ENCODE measurements around the gene FUBP1.
"Not testable (repeated sequence)": the region's sequence is repeated elsewhere in the genome, so short reads cannot be mapped to it uniquely, and the experiment has no call there.

Gene FUBP1

DNA sequence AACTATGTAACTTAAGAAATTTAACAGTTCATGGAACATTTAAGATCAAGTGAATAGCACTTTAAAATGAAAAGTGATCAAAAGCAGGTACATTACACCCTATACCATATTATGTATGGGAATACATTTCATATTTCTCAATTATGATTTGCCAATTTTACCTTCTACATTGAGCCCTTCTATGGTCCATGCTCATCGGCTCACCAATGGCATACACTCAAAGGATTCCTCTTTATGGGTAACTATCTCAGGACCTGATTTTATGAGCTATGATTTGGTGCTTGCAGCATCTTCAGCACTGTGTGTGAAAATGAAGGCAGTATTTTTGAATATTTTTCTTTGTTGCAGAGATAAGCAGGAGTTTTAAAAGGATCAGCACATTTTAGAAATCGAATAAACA, 33.5 kb downstream of the FUBP1 start:
- no peak for DNase-seq (ENCODE audit: low read depth)

DNA sequence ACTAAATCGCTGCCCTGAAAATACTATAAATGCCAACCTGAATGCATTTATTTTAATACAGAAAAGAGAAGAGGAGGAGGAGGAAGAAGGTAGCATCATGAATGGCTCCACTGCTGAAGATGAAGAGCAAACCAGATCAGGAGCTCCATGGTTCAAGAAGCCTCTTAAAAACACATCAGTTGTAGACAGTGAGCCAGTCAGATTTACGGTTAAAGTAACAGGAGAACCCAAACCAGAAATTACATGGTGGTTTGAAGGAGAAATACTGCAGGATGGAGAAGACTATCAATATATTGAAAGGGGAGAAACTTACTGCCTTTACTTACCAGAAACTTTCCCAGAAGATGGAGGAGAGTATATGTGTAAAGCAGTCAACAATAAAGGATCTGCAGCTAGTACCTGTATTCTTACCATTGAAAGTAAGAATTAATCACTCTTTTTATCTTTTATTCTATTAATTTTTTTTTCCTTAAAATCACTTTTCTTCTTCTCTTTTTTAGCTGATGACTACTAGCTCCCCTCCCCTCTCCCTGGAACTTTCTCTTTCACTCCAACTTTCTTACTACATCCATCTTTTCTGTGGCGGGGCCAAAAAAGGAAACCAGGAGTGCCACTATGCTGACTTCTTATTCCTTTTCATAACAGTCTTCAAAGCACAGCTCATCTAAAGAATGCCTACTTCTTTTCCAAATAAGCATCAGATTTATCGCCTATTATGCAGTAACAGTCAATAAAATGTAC, 36.3 kb downstream of the FUBP1 start:
- no peak for DNase-seq (ENCODE audit: low read depth)

DNA sequence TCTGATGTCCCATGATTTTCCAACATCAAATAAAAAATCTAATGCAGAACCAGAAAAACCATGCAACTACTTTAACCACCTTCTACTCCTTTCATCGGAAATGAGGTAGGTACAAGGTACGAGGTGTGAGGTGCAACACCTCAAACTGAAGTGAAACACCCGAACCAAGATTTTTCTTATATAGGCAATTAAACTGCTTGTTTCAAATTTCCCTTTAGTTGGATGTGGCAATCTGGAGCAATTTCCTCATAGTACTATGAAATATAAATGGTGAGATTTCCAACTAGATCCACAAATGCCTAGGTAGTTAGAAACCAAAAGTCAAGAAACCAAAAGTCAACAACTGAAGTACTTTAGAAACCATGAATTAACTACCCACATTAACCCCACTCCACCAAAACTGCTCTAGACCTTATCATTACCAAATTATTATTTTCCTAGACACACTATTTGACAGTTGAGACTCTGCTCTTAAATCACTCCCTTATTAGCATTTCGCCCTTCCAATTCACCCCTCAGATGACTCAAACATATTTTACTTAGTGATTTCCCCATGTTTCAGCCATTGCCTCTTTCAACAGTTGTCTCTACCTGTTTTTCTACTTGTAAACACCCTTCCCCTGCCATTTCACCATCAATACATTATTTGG, 37.8 kb downstream of the FUBP1 start:
- DNase-seq (ENCODE audit: low read depth) = peak; percentile 12

- DNase-seq (ENCODE audit: low read depth) = no peak
Observed at GRCh38 chr1:77938651-77939050, 40.2 kb downstream of the FUBP1 start.

GRCh38 chr1:77929806-77930205, 49.1 kb downstream of the FUBP1 start:
- DNase-seq (ENCODE audit: low read depth) = no peak

- no peak for DNase-seq (ENCODE audit: low read depth)
Observed at GRCh38 chr1:77927414-77927813, 51.5 kb downstream of the FUBP1 start.

DNA sequence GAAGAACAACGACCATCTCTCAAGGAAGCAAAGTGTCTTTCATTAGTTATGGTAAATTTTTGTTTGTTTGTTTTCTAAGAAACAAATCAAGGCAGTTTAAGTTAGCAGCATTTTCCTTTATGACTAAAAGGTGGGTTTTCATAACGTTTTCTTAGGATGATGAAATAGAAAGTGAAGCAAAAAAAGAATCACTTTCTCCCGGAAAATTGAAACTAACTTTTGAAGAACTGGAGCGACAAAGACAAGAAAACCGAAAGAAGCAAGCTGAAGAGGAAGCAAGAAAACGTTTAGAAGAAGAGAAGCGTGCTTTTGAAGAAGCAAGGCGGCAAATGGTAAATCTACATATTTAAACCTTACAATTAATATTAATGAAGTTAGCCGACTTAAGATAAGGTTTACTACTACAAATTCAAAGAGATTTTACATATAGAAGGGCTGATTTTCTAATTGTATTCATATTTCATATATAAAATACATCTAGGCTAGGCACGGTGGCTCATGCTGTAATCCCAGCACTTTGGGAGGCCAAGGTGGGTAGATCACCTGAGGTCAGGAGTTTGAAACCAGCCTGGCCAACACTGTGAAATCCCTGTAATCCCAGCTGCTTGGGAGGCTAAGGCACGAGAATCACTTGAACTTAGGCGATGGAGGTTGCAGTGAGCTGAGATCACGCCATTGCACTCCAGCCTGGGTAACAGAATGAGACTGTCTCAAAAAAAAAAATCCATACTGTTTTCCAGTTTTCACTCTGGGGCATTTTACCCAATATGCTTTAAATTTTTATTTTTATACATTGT, 52.1 kb downstream of the FUBP1 start:
- DNase-seq (ENCODE audit: low read depth) = no peak

DNA sequence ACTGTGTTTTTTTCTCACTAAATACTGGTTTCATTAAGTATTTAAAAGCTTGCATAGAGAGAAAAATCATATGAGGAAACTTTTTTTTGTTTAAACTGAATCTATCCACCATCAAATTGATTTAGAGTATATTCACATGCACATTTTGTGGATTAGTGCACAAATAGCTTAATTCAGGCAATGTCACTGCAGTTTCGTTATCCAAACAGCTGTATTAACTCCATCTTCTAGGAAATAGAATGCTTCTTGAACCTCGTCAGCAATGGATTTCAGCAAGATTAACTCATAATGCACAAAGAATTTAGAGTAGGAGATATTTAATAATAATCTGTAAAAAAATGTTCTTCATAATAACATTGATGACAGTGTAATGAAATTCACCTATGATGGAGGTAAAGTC, 52.9 kb downstream of the FUBP1 start:
- DNase-seq (ENCODE audit: low read depth) = no peak

DNA sequence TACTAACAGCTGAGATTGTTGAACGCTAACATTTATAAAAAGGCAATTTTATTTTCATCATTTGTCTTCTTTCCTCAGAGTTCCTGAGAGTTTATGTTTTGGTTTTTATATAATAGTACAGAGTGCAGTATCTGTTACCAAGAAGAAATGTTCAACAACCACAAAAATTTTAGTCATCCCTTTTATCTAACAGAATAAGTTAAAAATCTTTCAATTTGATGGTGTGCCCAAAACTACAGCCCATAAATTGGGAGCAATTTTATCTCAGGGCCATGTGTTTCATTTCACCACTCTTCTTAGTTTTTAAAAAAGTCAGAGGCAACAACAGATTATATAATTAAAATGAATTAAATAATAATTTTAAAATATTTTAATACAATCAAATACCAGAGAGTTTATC, 53.4 kb downstream of the FUBP1 start:
- DNase-seq (ENCODE audit: low read depth) = peak; percentile 34

DNA sequence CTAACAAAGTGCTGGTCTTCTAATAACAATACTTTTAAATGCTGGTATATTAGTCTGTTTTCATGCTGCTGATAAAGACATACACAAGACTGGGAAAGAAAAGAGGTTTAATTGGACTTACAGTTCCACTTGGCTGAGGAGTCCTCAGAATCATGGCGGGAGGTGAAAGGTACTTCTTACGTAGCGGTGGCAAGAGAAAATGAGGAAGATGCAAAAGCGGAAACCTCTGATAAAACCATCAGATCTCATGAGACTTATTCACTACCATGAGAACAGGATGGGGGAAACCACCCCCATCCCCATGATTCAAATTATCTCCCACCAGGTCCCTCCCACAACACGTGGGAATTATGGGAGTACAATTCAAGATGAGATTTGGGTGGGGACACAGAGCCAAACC, 60.0 kb downstream of the FUBP1 start:
- DNase-seq (ENCODE audit: low read depth) = not testable (repeated sequence)

GRCh38 chr1:77910116-77910515, 68.8 kb downstream of the FUBP1 start:
- DNase-seq (ENCODE audit: low read depth) = no peak

DNA sequence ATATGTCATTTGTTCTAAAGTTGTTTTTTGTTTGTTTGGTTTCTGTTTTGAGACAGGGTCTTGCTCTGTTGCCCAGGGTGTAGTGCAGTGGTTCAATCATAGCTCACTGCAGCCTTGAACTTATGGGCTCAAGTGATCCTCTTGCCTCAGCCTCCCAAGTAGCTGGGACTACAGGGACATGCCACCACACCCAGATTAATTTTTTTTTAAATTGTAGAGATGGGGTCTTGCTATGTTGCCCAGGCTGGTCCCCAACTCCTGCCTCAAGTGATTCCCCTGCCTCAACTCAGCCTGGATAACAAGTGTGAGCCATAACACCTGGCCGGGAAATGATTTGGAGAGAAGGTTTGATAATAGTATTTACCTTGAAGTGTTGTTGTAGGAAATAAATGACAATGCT, 72.2 kb downstream of the FUBP1 start:
- no peak for DNase-seq (ENCODE audit: low read depth)

DNA sequence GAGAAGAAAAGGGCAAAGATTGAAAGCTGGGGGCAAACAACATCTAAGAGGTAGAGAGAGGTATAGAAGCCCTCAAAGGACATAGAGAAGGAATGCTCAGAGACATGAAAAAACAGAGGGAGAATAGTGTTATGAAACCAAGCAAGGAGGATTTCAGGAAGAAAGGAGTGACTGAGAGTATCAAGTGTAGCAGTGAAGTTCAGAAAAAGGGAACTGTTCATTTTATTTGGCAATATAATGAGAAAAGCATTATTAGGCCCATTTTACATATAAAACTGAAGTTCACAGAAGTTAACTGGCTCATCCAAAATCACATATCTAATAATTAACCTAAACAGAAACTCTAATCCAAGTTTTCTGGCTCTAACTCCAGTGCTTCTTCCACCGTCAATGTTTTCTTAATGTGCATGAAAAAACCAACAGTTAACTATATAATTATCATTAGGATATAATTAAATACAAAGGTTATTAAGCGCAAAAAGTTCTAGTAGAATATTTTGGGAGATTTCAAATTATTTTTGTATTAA, 72.8 kb downstream of the FUBP1 start:
- no peak for DNase-seq (ENCODE audit: low read depth)

DNA sequence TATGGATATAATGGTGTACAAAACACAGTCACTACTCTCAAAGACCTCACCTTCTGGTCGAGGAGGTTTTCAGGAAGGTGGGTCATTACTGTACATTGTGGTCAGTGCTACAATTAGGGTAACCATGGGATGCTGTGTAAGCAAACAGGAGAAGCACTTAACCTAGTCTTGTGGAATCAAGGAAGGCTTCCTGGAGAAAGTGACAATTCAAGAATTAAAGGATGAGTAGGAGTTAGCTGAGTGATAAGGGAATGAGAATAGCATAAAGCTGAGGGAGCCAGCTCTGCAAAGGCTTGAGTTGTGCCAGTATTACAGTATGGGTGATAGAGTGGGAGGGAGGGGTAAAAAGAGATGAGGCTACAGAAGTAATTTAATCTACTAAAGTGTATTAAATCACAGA, 73.3 kb downstream of the FUBP1 start:
- DNase-seq (ENCODE audit: low read depth) = no peak

DNA sequence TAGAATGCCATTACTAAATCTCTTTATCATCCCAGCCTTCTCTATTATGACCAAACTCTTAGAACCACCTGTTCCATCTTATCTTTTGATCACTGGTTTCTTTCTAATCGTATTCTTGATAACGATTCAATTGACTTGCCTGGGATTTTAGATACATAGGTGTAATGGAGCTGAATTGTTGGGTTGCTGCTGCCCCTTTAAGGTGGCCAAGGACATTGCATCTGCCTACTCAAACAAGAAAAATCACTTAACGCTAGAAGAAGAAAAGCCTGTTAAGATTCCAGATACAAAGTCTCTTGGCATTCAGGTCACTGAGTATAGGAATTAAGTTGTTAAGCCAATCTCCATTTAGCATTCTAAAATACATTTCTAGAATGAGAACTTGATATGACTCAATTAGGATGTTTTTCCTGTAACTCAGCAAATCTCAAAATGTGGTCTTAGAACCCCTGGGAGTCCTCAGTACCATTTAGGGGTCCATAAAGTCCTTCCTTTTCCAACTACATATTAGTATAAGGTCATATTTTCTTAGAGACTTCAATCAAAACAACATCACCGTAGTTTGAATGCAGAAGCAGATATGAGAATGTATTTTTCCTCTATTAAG, 78.1 kb downstream of the FUBP1 start:
- DNase-seq (ENCODE audit: low read depth) = peak; percentile 59

DNA sequence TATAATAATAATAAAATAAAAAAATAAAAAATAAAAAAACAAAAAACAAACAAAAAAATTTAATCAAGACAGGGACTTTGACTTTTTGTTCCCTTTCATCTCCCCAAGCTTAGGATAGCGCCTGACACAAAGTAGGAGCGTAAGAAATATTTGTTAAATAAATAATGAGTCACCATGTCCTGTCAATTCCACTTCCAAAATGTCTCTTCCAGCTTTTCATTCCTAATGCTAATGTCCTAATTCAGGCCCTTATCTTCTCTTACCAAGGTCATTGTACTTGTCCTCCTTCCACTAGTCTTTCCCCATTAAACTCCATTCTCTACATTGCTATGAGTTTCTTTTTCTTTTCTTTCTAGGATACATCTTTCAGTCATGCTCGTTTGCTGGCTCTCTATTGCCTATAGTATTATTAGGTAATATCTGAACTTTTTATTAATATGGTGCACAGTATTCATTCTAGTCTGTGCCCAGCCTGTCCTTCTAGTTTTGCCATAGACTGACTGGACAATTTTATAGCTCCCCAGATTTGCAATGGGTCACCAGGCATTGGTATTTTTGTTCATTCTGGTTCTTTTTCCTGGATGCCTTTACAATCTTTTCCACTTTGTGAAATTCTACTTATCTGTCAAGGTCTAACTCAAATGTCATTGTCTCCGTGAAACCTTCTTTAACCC, 79.1 kb downstream of the FUBP1 start:
- DNase-seq (ENCODE audit: low read depth) = no peak

All from fibroblast of gingiva (primary cell).